ENCODE measurements around the gene ZNF383. TPM values are rescaled to one million over a fixed set of nuclear protein-coding genes. Genes with fewer than 3 reads are reported as not detected.

The ZNF383 gene
- total and polyA plus RNA-seq, 9 of the 15 experiments (the other 6 are each of a cell fraction or from before 2014, with no cell fraction given): 2.0 to 8.2 (median 5.3) TPM

GRCh38 chr19:37217775-37218591, at the start of gene ZNF383 (continued):
- TF ChIP-seq ZNF318 (IDR thresholded peaks at IDR 0.05; ENCODE audit: borderline replicate concordance in 1 of 2, low read depth in 1 of 2): no peak
- no peak for TF ChIP-seq BRCA1 (IDR thresholded peaks at IDR 0.05)
- no peak for TF ChIP-seq BRCA1 (CRISPR knock-in tag; IDR thresholded peaks at IDR 0.05)
- no peak for TF ChIP-seq CREBBP (IDR thresholded peaks at IDR 0.05; ENCODE audit: low read depth, low read length)
- TF ChIP-seq MYC (IDR thresholded peaks at IDR 0.05; ENCODE audit: low read depth, low read length): peak; percentile 57; the same call in 1 of the 2 replicates
- no peak; the same call in 1 of the 2 replicates for TF ChIP-seq MYC (CRISPR knock-in tag; IDR thresholded peaks at IDR 0.05; ENCODE audit: borderline replicate concordance, low read depth)
- TF ChIP-seq, protein P1, sequence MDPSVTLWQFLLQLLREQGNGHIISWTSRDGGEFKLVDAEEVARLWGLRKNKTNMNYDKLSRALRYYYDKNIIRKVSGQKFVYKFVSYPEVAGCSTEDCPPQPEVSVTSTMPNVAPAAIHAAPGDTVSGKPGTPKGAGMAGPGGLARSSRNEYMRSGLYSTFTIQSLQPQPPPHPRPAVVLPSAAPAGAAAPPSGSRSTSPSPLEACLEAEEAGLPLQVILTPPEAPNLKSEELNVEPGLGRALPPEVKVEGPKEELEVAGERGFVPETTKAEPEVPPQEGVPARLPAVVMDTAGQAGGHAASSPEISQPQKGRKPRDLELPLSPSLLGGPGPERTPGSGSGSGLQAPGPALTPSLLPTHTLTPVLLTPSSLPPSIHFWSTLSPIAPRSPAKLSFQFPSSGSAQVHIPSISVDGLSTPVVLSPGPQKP (CRISPR knock-in tag; IDR thresholded peaks at IDR 0.05): no peak
- no peak for TF ChIP-seq ZNF551 (CRISPR knock-in tag; IDR thresholded peaks at IDR 0.05)
